Measurements from ENCODE around the gene ZFAND6.
"Not testable (repeated sequence)": the region's sequence is repeated elsewhere in the genome, so short reads cannot be mapped to it uniquely, and the experiment has no call there.

ZFAND6 gene

DNA sequence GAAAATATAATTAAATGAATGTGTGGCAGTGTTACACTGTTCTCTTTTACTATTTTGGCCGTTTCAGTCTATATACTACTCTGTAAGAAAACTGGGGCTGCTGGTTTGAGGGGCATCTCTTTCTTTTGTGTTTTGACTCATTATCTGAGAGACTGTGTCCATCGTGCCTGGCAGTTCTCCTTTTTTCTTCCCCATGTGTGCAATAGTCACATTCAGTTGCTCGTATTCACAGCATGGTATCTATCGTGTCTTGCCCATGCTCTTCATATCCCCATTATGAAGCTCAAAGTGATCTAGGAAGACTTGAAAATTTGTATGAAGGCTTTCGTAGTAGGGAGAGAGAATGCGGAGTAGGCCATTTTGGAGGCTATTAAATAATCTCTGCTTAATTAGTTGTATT lies 63.6 kb downstream of the ZFAND6 start:
- no peak for ATAC-seq
- no peak for TF ChIP-seq PATZ1 (CRISPR knock-in tag; IDR thresholded peaks at IDR 0.05; ENCODE audit: borderline replicate concordance)
- TF ChIP-seq, protein P1, sequence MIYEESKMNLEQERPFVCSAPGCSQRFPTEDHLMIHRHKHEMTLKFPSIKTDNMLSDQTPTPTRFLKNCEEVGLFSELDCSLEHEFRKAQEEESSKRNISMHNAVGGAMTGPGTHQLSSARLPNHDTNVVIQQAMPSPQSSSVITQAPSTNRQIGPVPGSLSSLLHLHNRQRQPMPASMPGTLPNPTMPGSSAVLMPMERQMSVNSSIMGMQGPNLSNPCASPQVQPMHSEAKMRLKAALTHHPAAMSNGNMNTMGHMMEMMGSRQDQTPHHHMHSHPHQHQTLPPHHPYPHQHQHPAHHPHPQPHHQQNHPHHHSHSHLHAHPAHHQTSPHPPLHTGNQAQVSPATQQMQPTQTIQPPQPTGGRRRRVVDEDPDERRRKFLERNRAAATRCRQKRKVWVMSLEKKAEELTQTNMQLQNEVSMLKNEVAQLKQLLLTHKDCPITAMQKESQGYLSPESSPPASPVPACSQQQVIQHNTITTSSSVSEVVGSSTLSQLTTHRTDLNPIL (CRISPR knock-in tag; IDR thresholded peaks at IDR 0.05; ENCODE audit: low read depth) = no peak
- TF ChIP-seq ARNTL (CRISPR knock-in tag; IDR thresholded peaks at IDR 0.05; ENCODE audit: borderline replicate concordance, low read depth) = no peak
- no peak for TF ChIP-seq ZFP3 (CRISPR knock-in tag; IDR thresholded peaks at IDR 0.05)
- TF ChIP-seq SNAI2 (CRISPR knock-in tag; IDR thresholded peaks at IDR 0.05) = no peak
- no peak for TF ChIP-seq PPARA (CRISPR knock-in tag; IDR thresholded peaks at IDR 0.05; ENCODE audit: borderline replicate concordance)
- no peak for TF ChIP-seq ZNF8 (CRISPR knock-in tag; IDR thresholded peaks at IDR 0.05)
- TF ChIP-seq, protein P2, sequence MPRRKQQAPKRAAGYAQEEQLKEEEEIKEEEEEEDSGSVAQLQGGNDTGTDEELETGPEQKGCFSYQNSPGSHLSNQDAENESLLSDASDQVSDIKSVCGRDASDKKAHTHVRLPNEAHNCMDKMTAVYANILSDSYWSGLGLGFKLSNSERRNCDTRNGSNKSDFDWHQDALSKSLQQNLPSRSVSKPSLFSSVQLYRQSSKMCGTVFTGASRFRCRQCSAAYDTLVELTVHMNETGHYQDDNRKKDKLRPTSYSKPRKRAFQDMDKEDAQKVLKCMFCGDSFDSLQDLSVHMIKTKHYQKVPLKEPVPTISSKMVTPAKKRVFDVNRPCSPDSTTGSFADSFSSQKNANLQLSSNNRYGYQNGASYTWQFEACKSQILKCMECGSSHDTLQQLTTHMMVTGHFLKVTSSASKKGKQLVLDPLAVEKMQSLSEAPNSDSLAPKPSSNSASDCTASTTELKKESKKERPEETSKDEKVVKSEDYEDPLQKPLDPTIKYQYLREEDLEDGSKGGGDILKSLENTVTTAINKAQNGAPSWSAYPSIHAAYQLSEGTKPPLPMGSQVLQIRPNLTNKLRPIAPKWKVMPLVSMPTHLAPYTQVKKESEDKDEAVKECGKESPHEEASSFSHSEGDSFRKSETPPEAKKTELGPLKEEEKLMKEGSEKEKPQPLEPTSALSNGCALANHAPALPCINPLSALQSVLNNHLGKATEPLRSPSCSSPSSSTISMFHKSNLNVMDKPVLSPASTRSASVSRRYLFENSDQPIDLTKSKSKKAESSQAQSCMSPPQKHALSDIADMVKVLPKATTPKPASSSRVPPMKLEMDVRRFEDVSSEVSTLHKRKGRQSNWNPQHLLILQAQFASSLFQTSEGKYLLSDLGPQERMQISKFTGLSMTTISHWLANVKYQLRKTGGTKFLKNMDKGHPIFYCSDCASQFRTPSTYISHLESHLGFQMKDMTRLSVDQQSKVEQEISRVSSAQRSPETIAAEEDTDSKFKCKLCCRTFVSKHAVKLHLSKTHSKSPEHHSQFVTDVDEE (CRISPR knock-in tag; IDR thresholded peaks at IDR 0.05) = no peak
- no peak for TF ChIP-seq TCF4 (CRISPR knock-in tag; IDR thresholded peaks at IDR 0.05; ENCODE audit: borderline replicate concordance)
- TF ChIP-seq BACH2 (CRISPR knock-in tag; IDR thresholded peaks at IDR 0.05; ENCODE audit: borderline replicate concordance) = no peak
- TF ChIP-seq RARB (CRISPR knock-in tag; IDR thresholded peaks at IDR 0.05) = no peak
- TF ChIP-seq OSR1 (CRISPR knock-in tag; IDR thresholded peaks at IDR 0.05) = no peak

GRCh38 chr15:80127253-80127652 lies 67.8 kb downstream of the ZFAND6 start:
- not testable (repeated sequence) for ATAC-seq

GRCh38 chr15:80127911-80128310 lies 68.4 kb downstream of the ZFAND6 start:
- ATAC-seq = no peak
- TF ChIP-seq ZFP30 (CRISPR knock-in tag; IDR thresholded peaks at IDR 0.05) = no peak
- no peak for TF ChIP-seq ZNF70 (CRISPR knock-in tag; IDR thresholded peaks at IDR 0.05)
- TF ChIP-seq BACH2 (CRISPR knock-in tag; IDR thresholded peaks at IDR 0.05; ENCODE audit: borderline replicate concordance) = no peak
- no peak for TF ChIP-seq POU6F1 (CRISPR knock-in tag; IDR thresholded peaks at IDR 0.05; ENCODE audit: borderline replicate concordance, low read depth)
- no peak for TF ChIP-seq OSR1 (CRISPR knock-in tag; IDR thresholded peaks at IDR 0.05)
- no peak for TF ChIP-seq CSDC2 (CRISPR knock-in tag; IDR thresholded peaks at IDR 0.05)
- TF ChIP-seq, protein P2 (CRISPR knock-in tag; IDR thresholded peaks at IDR 0.05) = no peak
- TF ChIP-seq ZNF565 (CRISPR knock-in tag; conservative IDR thresholded peaks at IDR 0.05; ENCODE audit: low read depth) = no peak
- TF ChIP-seq TOX (CRISPR knock-in tag; IDR thresholded peaks at IDR 0.05; ENCODE audit: borderline replicate concordance) = no peak
- TF ChIP-seq, protein P1 (CRISPR knock-in tag; IDR thresholded peaks at IDR 0.05; ENCODE audit: low read depth) = no peak
- TF ChIP-seq ZFP3 (CRISPR knock-in tag; IDR thresholded peaks at IDR 0.05) = no peak
- no peak for TF ChIP-seq PPARA (CRISPR knock-in tag; IDR thresholded peaks at IDR 0.05; ENCODE audit: borderline replicate concordance)
- TF ChIP-seq CSRNP3 (CRISPR knock-in tag; IDR thresholded peaks at IDR 0.05) = no peak
- TF ChIP-seq ARNTL (CRISPR knock-in tag; IDR thresholded peaks at IDR 0.05; ENCODE audit: borderline replicate concordance, low read depth) = no peak

Measured in SK-N-SH treated with all-trans-retinoic acid at 6 μM for 48 hours (cell line).